GM19397 (cell line): ENCODE measurements around the gene LMO7.
A peak's percentile ranks its signal among the peaks of the same experiment; 100 is the strongest.

Experiments
- ATAC-seq: cut with Tn5 transposase; IDR thresholded peaks from one replicate; pipeline ENCODE4 v1.9.1; 2021; ENCODE audit warnings: mild to moderate bottlenecking, moderate library complexity; ENCODE audit not compliant: unreplicated experiment

LMO7 gene

DNA sequence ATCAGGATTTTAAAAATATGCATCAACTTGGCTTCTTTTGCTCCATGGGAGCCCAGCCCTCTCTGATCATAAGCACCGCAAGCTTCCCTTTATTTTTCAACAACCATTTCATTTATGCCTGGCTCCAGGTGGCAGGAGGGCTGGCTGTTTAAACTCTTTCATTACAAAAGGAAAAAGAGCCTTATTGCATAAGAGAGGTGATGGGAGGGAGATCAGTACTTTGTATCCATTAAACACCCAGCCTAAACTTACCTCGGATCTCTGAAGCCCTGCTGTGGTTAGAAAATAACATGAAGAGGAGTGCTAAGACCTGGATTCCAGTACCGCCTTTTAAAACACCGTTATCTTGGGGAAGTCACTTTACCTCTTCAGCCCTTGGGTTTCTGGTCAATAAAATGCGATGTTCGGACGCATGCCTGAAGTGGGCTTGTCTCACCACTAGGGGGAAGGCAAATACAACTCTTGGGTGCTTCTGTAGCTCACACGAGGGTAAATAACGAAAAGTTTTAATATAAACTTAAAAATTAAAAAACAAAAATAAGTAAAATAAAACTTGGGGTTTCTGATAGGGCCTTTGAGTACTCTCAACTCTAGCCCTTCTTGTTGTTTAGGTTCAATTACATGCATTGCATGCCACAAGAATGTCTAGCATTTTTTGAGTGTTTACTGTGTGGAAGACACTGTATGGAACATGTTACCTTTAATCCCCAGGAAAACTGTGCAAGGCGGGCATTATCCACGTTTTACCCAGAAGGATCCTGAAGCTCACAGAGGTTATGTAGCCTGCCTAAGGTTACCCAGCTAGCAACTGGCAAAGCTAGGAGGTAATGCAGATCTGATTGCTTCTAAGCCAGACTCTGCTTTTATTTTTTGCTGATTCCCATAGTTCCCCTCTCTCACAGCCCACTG, 240.3 kb downstream of the LMO7 start:
- peak; percentile 83 for ATAC-seq

- ATAC-seq, result no peak
These were observed 240.9 kb downstream of the LMO7 start for GRCh38 chr13:75877071-75877470.

DNA sequence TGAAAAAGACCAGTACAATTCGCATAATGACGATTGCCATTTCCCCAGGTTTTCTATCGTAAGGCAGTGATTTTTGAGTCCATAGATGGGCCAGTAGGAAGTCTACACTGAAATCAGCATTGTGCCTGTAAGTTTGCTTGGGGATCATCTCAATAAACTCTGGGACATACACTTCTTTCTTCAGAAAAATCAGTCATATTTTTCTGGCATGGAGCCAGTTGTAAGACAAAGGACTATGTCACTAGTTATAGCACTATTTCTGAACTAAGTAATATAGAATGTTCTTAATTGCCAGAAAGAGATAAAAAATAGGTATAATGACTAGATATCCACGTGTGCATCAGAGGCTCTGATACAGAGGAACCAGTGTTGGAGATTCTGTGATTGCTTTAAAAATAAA, 243.5 kb downstream of the LMO7 start:
- no peak for ATAC-seq

- ATAC-seq, result peak; percentile 44
These were observed 245.1 kb downstream of the LMO7 start for GRCh38 chr13:75881109-75881775.

DNA sequence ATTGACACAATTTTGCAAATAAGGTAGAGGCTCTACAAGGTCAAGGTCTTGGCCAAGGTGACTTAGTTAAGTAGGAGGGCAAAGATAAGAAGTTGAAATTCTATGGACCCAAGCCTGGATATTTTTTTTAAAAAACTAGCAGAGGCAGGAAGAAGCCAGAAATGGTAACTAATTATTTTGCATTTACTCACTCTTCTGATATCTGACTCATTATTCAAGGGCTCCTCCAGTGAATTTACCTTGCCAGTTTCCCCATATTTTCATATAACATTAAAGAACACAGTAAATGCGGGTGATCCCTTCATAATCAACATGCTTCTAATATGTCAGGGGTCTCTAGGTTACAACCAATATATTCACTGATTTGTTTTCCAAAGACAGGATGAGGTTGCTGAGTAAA, 246.1 kb downstream of the LMO7 start:
- no peak for ATAC-seq

GRCh38 chr13:75889427-75889826, 253.3 kb downstream of the LMO7 start:
- ATAC-seq, result no peak

DNA sequence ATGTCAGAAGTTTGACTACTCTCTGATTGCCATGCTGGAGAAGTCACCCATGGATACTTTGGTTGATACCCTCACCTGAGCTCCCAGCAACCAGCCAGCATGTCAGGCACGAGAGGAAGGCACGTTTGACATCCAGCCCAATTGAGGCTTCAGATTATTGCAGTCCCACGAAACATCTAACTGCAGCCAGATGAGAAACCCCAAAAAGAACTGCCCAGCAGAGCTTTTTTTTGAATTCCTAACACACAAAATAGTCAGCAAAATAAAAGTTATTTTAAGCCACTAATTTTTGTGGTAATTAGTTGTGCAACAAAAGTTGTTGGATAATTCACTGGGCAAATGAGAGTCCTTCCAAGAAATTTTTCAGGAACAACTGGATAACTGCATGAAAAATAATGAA, 259.0 kb downstream of the LMO7 start:
- ATAC-seq, result no peak

DNA sequence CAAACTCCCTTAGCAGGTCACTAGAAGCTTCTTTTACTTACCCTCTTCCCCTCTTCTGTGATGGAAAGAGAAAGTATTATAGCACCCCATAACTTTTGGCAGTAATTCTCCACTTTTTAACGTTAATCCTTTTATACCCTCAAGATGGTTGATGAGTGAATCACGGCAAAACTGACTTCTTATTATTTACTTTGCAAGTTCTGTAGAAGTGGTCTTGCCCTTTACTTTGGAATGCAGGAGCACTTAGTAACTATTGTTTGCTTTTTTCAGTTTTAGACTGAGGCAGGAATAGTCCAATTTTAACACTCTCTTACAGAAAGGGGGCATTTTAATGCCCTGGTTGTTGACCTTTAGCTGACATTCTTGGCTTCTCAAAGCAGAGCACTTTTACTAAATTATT, 260.1 kb downstream of the LMO7 start:
- no peak for ATAC-seq

DNA sequence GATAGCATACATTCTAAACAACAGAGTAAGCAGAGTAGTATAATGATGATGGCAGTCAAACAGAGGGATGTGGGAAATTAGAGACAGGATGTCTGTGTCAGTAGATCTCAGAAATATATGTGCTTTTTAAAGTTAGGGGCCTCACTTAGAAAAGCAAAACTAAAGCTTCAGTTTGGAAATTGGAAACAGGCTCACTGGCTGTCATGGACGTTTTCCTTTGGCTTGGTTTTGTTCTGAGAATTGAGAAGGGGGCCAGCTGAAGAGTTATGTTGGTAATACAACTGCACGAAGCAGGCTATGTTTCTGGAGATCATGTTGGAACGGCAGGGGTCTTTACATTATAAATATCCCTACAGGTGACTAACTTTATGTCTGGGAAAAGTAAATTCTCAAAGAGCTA, 261.3 kb downstream of the LMO7 start:
- no peak for ATAC-seq

DNA sequence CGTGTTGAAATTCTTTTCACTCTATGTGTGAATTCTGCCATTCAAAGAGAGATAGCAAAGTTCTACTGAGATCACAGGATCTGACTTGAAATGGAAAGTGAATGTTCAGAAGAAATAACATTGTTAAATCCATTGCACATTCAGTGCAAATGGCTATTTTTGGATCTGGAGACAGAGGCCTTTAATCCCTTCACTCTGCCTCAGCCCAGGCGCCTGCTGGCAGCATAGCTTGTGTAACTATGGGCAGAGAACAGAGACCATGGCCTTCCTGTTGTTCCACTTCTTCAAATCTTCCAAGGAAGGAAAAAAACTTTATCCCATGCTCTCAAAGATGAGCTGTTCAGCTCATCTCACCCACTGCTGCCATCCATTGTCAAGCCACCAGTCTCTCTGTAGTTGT, 265.4 kb downstream of the LMO7 start:
- no peak for ATAC-seq

GRCh38 chr13:75902166-75903104, 266.3 kb downstream of the LMO7 start:
- no peak for ATAC-seq

- ATAC-seq, result no peak
These were observed 267.9 kb downstream of the LMO7 start for GRCh38 chr13:75904012-75904411.

DNA sequence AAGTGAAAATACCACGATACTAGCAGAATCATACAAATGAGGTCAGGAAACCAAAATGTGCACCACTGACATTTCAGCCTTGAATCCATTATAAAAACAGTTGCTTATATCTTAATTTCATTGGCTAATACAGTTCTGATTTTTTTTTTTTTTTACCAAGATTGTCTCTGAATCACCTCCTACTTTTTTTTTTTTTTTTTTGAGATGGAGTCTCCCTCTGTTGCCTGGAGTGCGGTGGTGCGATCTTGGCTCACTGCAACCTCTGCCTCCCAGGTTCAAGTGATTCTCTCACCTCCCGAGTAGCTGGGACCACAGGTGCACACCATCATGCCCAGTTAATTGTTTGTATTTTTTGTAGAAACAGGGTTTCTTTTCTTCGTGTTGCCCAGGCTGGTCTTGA, 270.2 kb downstream of the LMO7 start:
- ATAC-seq, result no peak

DNA sequence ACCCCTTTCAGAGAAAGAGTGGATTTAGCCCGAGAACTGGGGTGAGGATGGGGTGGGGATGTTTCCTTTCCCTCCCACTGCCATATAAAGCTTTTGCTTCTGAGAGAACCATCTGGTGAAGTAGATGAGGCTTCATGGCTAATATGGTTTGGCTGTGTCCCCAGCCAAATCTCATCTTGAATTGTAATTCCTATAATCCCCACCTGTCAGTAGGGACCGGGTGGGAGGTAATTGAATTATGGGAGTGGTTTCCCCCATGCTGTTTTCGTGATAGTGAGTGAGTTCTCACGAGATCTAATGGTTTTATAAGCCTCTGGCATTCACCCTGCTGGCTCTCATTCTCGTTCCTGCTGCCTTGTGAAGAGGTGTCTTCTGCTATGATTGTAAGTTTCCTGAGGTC, 270.9 kb downstream of the LMO7 start:
- no peak for ATAC-seq

GRCh38 chr13:75908141-75908540, 272.0 kb downstream of the LMO7 start:
- ATAC-seq, result no peak
